ENCODE results near the gene FBN2. TPM values are rescaled to one million over a fixed set of nuclear protein-coding genes. Genes with fewer than 3 reads are reported as not detected.
A peak's percentile ranks its signal among the peaks of the same experiment; 100 is the strongest.

Gene FBN2
- total RNA-seq (1 to 10 TPM; 2.7 to 6.2 TPM), polyA plus RNA-seq (ENCODE audit: insufficient read length in 6 of 6) (10 to 100 TPM; 51.6 to 64.3 (median 56.2) TPM)
- long read RNA-seq, donor 1 = 0 reads
- long read RNA-seq, donor 2, partial matches to known transcripts = 13 of 14 reads
- long read RNA-seq, donor 2, other reads (novel, unspliced or antisense) = 0 of 14 reads
- long read RNA-seq, donor 3 = 0 reads
- long read RNA-seq, donor 4, partial matches to known transcripts = 0 of 1 reads
- long read RNA-seq, donor 4, other reads (novel, unspliced or antisense) = 1 of 1 reads
- long read RNA-seq, donor 5 = 0 reads
- long read RNA-seq, donor 6 = 0 reads
- long read RNA-seq, donor 7 = 0 reads
- long read RNA-seq, donor 8 = 0 reads
- long read RNA-seq, donor 9 = 0 reads
- long read RNA-seq, donor 10 = 0 reads
- long read RNA-seq, donor 11 = 0 reads
- long read RNA-seq, donor 12 = 0 reads

DNA sequence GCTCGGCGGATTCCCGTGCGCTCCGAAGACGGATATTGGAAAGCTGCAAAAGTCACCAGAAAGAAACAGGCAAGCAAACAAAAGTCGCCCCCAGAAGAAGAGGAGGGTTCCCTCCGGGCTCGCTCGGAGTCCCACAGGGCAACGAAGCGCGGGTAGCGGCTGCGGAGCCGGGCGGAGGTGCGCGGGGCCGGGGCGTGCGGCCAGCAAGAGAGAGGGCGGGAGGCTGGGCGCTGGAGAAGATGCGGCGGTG is at the start of gene FBN2:
Gene FBN2 (minus strand): TSS at position 246 of the 250 bp plus-strand sequence. CDS start 642 bp downstream, outside the sequence.
- peak within 1 kb of the TSS in 1 of 2 donors; percentile 48 for H3K27ac ChIP-seq

DNA sequence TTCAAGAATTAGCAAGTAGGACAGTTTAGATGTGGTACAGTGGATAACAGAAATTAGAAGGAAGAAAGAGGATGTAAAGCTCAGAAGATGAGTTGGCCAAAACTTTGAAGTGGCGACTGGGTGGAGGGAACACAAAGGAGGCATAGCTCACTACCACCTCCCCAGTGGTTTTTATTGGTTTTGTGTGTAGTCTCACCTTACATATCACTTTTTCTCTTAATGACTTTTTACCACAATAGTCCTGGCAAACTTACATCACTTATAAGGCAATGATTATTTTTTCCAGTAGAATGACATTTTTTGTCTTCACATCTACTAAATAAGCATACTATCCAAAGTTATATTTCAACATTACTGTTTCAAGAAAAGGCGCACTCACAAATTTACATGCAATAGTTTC is 49.2 kb upstream of the FBN2 start:
- Histone ChIP-seq H3K27ac (no peak overlapping the region), H3K36me3 (no peaks in the 10 kb centered on the region), H3K4me1 (no peaks in the 10 kb centered on the region), H3K27me3 (no peaks in the 10 kb centered on the region), H3K4me3 (no peak overlapping the region), H3K9me3 (peaks cover 0 to 4% of the 10 kb centered on the region in 2 donors)
- TF ChIP-seq, protein P1, sequence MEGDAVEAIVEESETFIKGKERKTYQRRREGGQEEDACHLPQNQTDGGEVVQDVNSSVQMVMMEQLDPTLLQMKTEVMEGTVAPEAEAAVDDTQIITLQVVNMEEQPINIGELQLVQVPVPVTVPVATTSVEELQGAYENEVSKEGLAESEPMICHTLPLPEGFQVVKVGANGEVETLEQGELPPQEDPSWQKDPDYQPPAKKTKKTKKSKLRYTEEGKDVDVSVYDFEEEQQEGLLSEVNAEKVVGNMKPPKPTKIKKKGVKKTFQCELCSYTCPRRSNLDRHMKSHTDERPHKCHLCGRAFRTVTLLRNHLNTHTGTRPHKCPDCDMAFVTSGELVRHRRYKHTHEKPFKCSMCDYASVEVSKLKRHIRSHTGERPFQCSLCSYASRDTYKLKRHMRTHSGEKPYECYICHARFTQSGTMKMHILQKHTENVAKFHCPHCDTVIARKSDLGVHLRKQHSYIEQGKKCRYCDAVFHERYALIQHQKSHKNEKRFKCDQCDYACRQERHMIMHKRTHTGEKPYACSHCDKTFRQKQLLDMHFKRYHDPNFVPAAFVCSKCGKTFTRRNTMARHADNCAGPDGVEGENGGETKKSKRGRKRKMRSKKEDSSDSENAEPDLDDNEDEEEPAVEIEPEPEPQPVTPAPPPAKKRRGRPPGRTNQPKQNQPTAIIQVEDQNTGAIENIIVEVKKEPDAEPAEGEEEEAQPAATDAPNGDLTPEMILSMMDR (IDR thresholded peaks at IDR 0.05) = no peak
- ATAC-seq = no peak
- intact Hi-C loops (cut with DNase I) = no loop called here
- DNase-seq = no peak

More for the DNA sequence above, at the start of gene FBN2:
- ATAC-seq = no peak
- peak within 1 kb of the TSS; percentile 38 to 56 for H3K4me3 ChIP-seq
- H3K4me1 ChIP-seq = peaks cover 12 to 25% of the 10 kb centered on the region in 2 donors
- no peaks in the 10 kb centered on the region for H3K36me3 ChIP-seq
- DNase-seq = no peak
- peaks cover 38 to 56% of the 10 kb centered on the region in 2 donors for H3K27me3 ChIP-seq
- intact Hi-C loops (cut with DNase I) = no loop called here
- H3K9me3 ChIP-seq = peaks cover 0 to under 1% of the 10 kb centered on the region in 2 donors
- TF ChIP-seq, protein P1 (IDR thresholded peaks at IDR 0.05) = no peak

DNA sequence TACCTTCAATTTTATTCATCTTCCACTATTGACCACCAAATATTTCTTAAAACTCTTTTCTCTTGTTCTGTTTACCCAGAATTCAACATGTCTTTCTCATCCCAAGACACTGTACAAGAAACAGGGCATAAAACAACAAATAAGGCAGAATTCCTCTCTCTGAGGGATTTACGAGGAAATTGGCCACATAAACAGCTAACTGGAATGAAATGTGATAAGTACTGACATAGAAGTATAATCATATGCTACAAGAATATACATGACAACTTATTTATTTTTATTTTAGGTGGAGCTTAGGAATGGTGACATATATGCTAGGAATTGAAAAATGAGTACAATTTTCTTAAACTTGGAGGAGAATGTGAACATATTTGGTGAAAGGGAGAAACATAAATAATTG is 48.8 kb upstream of the FBN2 start:
- H3K27ac ChIP-seq = no peak overlapping the region
- TF ChIP-seq, protein P1 (IDR thresholded peaks at IDR 0.05) = no peak
- intact Hi-C loops (cut with DNase I) = no loop called here
- DNase-seq (no peak), ATAC-seq (no peak)
- H3K4me1 ChIP-seq = no peaks in the 10 kb centered on the region
- H3K4me3 ChIP-seq = no peak overlapping the region
- no peaks in the 10 kb centered on the region for H3K36me3 ChIP-seq
- no peaks in the 10 kb centered on the region for H3K27me3 ChIP-seq
- peaks cover 0 to 4% of the 10 kb centered on the region in 2 donors for H3K9me3 ChIP-seq

DNA sequence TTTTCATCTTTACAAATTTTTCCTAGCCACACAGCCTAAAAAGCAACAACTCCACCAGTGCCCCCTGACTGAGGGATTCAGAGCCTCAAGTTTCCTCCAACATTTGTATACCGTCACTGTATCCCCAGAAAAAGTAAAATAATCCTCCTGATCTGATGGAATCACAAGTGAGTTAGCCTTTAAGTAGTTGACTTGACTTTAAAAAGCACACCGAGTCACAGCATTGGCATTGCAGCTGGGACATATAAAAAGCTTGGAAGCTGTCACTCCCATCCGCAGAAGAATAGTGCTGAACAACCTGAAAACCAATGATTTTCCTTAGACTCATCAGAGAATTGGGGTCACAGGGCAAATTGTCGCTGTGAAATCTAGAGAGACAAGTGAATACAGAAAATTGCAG is 41.6 kb upstream of the FBN2 start:
- DNase-seq (no peak), ATAC-seq (no peak)
- no peak overlapping the region for H3K4me3 ChIP-seq
- H3K4me1 ChIP-seq = no peaks in the 10 kb centered on the region
- no peaks in the 10 kb centered on the region for H3K36me3 ChIP-seq
- TF ChIP-seq, protein P1 (IDR thresholded peaks at IDR 0.05) = no peak
- no peak overlapping the region for H3K27ac ChIP-seq
- intact Hi-C loops (cut with DNase I) = no loop called here
- H3K27me3 ChIP-seq = no peaks in the 10 kb centered on the region
- peaks cover 0 to 4% of the 10 kb centered on the region in 2 donors for H3K9me3 ChIP-seq

DNA sequence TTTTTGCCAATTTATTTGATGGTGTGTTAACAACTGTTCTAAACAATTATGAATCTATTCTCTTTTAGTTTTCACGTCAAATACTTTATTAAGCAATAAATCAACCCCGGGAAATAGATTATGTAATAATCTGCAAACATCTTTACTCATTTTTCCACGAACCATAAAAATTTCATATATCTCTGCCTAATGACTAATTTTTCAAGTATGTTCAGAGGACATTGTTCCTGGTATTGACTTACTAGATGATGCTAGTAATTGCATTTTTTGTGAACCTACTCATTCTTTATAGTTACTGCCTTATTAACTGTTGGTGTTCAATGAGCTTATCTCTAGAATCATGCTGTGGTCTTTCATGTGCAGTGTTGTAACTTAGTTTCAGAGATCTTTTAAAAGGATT is 41.0 kb upstream of the FBN2 start:
- no peak overlapping the region for H3K27ac ChIP-seq
- H3K4me1 ChIP-seq = no peaks in the 10 kb centered on the region
- TF ChIP-seq, protein P1 (IDR thresholded peaks at IDR 0.05) = no peak
- H3K36me3 ChIP-seq = no peaks in the 10 kb centered on the region
- DNase-seq (no peak), ATAC-seq (no peak)
- H3K27me3 ChIP-seq = no peaks in the 10 kb centered on the region
- peaks cover 0 to 4% of the 10 kb centered on the region in 2 donors for H3K9me3 ChIP-seq
- H3K4me3 ChIP-seq = no peak overlapping the region
- intact Hi-C loops (cut with DNase I) = no loop called here
